Measurements from ENCODE around the gene TMEM52. TPM values are rescaled to one million over a fixed set of nuclear protein-coding genes. Genes with fewer than 3 reads are reported as not detected.

The TMEM52 gene
- total and polyA plus RNA-seq, 2 of the 13 experiments (the other 11 are each of a cell fraction or from before 2014, with no cell fraction given), result 13.2 to 18.7 TPM

DNA sequence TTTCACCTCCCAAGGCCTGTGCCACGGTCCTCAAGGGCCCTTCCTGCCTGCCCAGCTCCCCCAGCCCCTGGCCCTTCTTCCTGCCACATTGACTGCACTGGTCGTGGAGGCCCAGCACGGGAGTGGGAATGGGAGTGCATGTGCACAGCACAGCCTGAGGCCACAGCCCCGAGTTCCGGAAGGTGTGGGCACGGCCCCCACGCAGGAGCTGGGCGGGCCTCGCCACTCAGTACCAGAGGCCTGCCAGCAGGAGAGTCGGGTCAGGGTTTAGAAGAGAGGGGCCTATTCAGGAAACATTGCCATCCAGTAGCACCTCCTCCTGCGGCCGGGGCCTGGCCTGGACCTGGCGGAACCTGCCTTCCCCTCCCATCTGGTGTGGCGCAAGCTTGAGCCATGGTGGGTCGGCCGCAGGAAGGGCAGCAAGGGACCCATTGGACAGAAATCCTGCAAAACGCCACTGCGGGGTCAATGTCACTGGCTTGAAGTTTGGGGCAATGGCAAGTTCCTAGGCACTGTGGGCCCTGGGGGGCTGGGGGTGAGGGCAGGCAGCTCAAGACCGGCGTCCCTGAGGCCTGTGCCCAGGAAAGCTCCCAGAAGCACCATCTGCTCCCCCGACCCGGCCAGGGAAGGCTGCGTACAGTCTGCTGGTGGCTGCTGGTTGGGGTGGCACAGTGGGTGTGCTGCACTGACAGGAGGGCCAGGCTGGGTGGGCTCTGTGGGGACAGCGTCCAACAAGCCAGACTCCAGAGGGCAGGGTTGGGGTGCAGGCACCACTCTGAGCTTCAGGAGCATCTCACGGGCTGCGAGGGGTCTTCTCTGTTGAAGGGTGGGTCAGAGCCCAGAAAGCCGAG, 1.8 kb upstream of the TMEM52 start (continued):
- TF ChIP-seq TCF12 (IDR thresholded peaks at IDR 0.05) (no peak), TCF12 (CRISPR knock-in tag; IDR thresholded peaks at IDR 0.05) (0 out of 2 replicates have a peak, but pooled peaks have one; percentile 1), CC2D1A (CRISPR knock-in tag; IDR thresholded peaks at IDR 0.05) (no peak), ZNF121 (CRISPR knock-in tag; IDR thresholded peaks at IDR 0.05) (no peak), POGK (CRISPR knock-in tag; conservative IDR thresholded peaks at IDR 0.05) (0 out of 2 replicates have a peak, but pooled peaks have one; percentile 15), MBNL3 (CRISPR knock-in tag; conservative IDR thresholded peaks at IDR 0.05) (no peak), RFXANK (CRISPR knock-in tag; IDR thresholded peaks at IDR 0.05) (no peak), ZBTB42 (CRISPR knock-in tag; IDR thresholded peaks at IDR 0.05) (no peak), ZNF263 (CRISPR knock-in tag; IDR thresholded peaks at IDR 0.05) (0 out of 2 replicates have a peak, but pooled peaks have one; percentile 24), MAF1 (CRISPR knock-in tag; IDR thresholded peaks at IDR 0.05; ENCODE audit: borderline replicate concordance) (no peak), HIVEP1 (CRISPR knock-in tag; IDR thresholded peaks at IDR 0.05) (no peak), ZNF678 (CRISPR knock-in tag; IDR thresholded peaks at IDR 0.05) (no peak), HBP1 (CRISPR knock-in tag; IDR thresholded peaks at IDR 0.05; ENCODE audit: low read depth) (0 out of 2 replicates have a peak, but pooled peaks have one; percentile 51), ZSCAN31 (CRISPR knock-in tag; IDR thresholded peaks at IDR 0.05; ENCODE audit: low read depth) (peak; percentile 46; the same call in 1 of the 2 replicates)
- TF ChIP-seq, protein P1, sequence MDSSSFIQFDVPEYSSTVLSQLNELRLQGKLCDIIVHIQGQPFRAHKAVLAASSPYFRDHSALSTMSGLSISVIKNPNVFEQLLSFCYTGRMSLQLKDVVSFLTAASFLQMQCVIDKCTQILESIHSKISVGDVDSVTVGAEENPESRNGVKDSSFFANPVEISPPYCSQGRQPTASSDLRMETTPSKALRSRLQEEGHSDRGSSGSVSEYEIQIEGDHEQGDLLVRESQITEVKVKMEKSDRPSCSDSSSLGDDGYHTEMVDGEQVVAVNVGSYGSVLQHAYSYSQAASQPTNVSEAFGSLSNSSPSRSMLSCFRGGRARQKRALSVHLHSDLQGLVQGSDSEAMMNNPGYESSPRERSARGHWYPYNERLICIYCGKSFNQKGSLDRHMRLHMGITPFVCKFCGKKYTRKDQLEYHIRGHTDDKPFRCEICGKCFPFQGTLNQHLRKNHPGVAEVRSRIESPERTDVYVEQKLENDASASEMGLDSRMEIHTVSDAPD (CRISPR knock-in tag; IDR thresholded peaks at IDR 0.05), result 0 out of 2 replicates have a peak, but pooled peaks have one; percentile 49
- TF ChIP-seq, protein P2, sequence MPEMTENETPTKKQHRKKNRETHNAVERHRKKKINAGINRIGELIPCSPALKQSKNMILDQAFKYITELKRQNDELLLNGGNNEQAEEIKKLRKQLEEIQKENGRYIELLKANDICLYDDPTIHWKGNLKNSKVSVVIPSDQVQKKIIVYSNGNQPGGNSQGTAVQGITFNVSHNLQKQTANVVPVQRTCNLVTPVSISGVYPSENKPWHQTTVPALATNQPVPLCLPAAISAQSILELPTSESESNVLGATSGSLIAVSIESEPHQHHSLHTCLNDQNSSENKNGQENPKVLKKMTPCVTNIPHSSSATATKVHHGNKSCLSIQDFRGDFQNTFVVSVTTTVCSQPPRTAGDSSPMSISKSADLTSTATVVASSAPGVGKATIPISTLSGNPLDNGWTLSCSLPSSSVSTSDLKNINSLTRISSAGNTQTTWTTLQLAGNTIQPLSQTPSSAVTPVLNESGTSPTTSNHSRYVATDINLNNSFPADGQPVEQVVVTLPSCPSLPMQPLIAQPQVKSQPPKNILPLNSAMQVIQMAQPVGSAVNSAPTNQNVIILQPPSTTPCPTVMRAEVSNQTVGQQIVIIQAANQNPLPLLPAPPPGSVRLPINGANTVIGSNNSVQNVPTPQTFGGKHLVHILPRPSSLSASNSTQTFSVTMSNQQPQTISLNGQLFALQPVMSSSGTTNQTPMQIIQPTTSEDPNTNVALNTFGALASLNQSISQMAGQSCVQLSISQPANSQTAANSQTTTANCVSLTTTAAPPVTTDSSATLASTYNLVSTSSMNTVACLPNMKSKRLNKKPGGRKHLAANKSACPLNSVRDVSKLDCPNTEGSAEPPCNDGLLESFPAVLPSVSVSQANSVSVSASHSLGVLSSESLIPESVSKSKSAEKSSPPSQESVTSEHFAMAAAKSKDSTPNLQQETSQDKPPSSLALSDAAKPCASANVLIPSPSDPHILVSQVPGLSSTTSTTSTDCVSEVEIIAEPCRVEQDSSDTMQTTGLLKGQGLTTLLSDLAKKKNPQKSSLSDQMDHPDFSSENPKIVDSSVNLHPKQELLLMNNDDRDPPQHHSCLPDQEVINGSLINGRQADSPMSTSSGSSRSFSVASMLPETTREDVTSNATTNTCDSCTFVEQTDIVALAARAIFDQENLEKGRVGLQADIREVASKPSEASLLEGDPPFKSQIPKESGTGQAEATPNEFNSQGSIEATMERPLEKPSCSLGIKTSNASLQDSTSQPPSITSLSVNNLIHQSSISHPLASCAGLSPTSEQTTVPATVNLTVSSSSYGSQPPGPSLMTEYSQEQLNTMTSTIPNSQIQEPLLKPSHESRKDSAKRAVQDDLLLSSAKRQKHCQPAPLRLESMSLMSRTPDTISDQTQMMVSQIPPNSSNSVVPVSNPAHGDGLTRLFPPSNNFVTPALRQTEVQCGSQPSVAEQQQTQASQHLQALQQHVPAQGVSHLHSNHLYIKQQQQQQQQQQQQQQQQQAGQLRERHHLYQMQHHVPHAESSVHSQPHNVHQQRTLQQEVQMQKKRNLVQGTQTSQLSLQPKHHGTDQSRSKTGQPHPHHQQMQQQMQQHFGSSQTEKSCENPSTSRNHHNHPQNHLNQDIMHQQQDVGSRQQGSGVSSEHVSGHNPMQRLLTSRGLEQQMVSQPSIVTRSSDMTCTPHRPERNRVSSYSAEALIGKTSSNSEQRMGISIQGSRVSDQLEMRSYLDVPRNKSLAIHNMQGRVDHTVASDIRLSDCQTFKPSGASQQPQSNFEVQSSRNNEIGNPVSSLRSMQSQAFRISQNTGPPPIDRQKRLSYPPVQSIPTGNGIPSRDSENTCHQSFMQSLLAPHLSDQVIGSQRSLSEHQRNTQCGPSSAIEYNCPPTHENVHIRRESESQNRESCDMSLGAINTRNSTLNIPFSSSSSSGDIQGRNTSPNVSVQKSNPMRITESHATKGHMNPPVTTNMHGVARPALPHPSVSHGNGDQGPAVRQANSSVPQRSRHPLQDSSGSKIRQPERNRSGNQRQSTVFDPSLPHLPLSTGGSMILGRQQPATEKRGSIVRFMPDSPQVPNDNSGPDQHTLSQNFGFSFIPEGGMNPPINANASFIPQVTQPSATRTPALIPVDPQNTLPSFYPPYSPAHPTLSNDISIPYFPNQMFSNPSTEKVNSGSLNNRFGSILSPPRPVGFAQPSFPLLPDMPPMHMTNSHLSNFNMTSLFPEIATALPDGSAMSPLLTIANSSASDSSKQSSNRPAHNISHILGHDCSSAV (CRISPR knock-in tag; IDR thresholded peaks at IDR 0.05; ENCODE audit: borderline replicate concordance), result no peak
